ENCODE measurements around the gene LINC00305. TPM values are rescaled to one million over a fixed set of nuclear protein-coding genes. Genes with fewer than 3 reads are reported as not detected.

Gene LINC00305
- total RNA-seq, 1 experiment from 2014 or later: not detected

- no peak for DNase-seq (ENCODE audit: low read depth)
Measured at GRCh38 chr18:64115881-64116280, 33.0 kb downstream of the LINC00305 start.

DNA sequence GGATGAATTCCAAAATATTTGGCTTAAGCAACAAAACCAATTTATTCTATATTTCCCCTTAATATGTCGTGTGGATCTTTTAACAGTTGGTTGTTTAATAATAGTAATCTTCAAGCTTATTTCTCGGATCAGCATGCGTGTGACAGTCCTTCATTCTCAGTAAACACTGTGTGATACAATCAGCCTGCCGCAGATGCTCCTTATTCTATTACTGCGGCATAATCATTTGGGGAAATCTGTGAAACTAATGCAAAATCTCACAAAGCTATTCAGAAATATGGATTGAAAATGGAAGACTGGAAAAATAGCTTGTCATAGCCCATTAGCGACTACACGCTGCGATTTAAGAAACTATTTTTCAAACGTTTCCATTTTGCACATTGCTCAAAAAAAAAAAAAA is 36.9 kb downstream of the LINC00305 start:
- no peak for DNase-seq (ENCODE audit: low read depth)

GRCh38 chr18:64110692-64111480 is 38.0 kb downstream of the LINC00305 start:
- DNase-seq (ENCODE audit: low read depth): no peak

DNA sequence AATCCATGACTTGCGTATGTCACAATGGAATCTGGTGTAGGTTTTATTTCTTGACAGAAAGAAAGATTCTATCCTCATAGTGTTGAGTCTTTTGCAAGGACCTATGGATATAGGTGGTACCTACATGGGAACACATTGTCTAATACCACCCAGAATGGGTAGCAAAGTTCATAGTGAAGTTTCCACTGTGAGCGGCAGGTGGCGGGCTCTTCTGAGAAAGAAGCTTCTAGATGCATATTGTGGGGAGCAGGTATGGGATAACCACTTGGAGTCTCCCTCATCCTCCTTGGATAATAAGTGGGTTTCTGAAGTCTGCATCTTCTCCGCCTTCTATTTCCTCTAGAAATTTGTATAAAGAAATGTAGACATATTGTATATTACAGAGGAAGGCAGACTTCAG is 44.9 kb downstream of the LINC00305 start:
- DNase-seq (ENCODE audit: low read depth): no peak

- DNase-seq (ENCODE audit: low read depth): no peak
Measured at GRCh38 chr18:64100116-64100922, 48.6 kb downstream of the LINC00305 start.

DNA sequence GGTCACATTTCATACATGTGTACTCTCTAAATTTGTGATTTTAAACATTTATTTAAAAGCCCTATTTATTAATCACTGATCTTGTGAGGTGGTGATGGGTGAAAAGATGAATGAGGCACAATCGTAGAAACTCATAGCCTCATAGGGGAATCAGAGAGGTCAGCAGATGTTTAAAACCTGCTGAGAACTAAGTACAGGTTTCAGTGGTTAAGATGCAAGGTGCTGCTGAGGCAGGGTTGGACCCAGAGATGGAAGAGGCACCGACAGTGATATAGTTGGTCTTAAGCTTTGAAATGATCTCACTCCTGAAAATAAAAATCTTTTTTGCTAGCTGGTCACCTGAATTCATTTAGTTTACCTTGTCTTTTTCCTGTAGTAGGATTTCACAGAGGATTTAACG is 49.6 kb downstream of the LINC00305 start:
- DNase-seq (ENCODE audit: low read depth): no peak

DNA sequence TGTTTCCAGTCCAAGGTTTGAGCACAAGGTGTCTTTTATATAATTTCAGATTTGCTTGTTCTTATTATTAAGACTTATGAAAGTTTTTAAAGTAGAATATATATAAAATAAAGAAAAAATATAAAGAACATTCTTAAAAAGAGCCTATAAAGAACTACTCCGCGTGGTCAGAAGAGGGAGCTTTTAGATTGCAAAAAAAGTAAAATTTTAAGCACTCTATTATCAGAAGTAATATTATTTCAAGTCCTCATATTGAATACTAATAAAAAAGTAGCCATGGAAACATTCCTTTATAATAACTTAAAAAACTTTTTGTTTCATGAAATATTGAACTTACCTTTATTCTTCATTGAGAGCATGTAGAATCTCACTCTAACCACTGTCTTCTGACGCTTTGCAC is 51.4 kb downstream of the LINC00305 start:
- DNase-seq (ENCODE audit: low read depth): no peak

DNA sequence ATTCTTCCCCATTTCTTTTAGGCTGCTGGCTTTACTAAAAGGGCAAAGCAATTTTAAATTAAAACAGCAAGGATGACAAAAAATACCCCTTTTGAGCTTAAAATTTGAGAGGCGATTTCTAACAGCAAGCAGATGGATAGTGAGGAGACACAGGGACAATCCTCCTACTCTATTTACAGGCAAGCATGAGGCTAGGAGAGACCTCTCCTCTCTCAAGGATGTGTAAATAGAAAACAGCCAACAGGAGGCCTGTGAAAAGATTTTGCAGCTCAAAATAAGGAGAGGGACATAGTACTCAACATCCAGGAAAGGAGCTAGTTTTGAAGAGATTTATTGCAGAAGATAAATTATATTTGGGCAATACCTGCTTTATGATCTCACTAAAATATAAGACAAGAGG is 53.8 kb downstream of the LINC00305 start:
- DNase-seq (ENCODE audit: low read depth): no peak

DNA sequence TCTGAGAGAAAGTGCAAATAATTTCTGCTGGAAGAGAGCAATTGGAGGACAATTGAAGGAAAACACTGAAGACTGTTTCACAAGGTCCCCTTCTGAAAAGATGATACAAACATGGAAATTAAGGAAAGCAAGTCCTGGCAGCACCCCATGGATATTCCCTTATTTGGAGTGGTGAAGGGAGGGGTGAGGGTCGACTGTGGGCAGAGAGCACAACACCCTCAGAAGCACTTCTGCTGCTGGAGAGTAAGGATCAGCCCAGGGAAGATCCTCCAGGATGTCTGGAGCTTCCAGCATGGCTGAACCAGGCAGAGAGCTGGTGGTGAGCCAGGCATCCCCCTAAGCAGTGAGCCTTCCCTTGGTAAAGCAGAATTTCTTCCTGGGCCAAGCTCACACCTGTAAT is 54.7 kb downstream of the LINC00305 start:
- no peak for DNase-seq (ENCODE audit: low read depth)

- DNase-seq (ENCODE audit: low read depth): no peak
Measured at GRCh38 chr18:64091526-64091925, 57.4 kb downstream of the LINC00305 start.

- DNase-seq (ENCODE audit: low read depth): no peak
Measured at GRCh38 chr18:64090876-64091275, 58.0 kb downstream of the LINC00305 start.

GRCh38 chr18:64083916-64084315 is 65.0 kb downstream of the LINC00305 start:
- DNase-seq (ENCODE audit: low read depth): no peak

DNA sequence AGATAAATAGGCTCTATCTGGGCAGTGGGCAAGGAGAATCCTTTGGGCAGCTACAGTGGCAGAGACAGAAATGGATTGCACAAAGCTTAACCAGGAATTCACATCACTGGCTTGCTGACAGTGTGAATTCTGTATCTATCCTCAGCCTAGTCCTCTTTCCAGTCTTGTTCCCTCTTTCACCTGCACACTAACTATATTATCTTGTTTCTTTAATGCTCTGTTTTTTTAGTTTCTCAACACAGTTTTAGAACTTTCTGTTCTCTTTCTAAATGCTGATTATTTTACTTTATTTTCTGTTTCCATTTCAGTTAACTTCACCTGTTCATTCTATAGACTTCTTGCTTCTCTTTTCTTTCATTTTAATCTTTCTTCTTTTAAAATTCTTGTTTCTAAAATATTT is 66.4 kb downstream of the LINC00305 start:
- no peak for DNase-seq (ENCODE audit: low read depth)

DNA sequence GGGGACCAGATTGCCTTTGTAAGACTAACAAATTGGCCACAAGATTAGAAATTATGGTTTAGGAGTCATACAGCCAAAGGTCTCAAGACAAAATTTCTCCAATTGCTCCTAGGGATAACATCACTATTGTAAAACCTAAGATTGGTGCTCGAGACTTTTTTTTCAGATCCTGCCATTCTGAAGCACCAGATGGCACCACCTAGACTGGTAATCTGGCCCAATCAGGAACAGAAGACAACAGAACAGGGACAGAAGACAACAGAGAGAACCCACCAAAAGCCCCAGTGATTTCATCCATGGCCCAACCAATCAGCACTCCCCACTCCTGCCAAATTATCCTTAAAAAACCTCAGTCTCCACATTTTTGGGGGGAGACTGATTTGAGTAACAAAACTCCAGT is 66.8 kb downstream of the LINC00305 start:
- no peak for DNase-seq (ENCODE audit: low read depth)

GRCh38 chr18:64073971-64074370 is 74.9 kb downstream of the LINC00305 start:
- no peak for DNase-seq (ENCODE audit: low read depth)

DNA sequence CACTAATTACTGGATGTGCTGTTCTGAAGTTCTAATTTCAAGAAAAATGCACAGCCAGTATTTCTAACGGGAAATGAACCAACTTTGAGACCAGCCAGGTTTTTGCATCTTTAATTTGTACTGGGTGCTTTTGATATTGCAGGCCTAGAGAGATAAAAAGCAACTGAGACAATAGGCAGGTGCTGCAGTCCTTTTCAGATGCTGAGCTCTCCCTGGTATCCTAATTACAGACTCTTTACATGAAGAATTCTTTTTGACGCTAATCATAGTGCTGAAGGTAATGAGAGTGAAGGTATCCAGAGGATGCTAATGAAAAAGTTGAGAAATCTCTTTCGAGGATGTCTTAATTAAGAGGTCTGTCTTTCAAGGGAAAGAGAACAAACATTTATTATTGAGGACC is 93.9 kb downstream of the LINC00305 start:
- DNase-seq (ENCODE audit: low read depth): no peak

GRCh38 chr18:64053246-64053645 is 95.6 kb downstream of the LINC00305 start:
- DNase-seq (ENCODE audit: low read depth): no peak

- DNase-seq (ENCODE audit: low read depth): no peak
Measured at GRCh38 chr18:64052772-64053171, 96.1 kb downstream of the LINC00305 start.

DNA sequence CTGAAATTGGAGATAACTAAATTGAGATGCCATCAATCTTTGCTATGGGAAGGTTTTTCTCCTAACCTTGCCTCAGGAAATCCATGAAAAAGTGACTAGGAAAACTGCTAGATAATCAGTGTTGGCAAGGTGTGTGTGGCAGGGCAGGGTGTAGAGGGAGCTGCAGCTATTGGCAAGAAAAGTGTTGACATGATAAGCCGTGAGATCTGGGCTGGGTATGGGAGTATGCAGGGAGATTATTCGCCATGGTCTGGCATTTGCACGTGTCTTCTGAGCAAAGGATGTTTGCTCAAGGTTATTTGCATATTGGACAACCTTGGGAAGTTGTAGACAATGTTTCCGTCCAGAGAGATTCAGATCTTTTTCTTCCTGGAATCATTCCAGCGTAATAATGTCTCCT is 104.3 kb downstream of the LINC00305 start:
- DNase-seq (ENCODE audit: low read depth): no peak

GRCh38 chr18:64042728-64043358 is 106.0 kb downstream of the LINC00305 start:
- DNase-seq (ENCODE audit: low read depth): no peak

DNA sequence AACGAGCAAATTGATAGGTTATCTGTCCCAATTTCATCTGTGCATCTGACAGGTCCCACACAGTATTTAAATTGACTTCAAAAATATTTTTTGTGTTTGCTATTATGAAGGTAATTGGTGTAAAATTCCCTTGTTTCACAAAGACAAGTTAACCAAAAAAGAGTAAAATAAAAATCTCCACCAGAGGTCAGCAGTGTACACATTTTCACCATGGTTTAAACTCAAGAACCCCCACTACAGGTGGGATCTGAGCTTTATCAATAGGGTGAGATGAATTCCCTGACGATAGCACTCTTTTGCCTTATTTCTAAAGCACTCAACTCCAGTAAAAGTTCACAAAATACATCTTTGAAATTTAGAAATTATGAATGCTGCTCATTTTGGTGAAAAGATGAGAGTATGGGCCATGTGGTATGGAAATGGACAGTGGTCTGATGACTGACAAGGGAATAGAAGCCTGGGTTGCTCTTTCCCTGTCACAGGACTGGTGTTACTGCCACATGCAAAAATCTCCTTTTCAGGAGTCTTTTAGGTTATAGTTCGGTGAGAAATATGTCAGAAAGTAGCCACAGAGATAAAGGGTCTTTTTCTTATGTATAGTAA is 111.0 kb downstream of the LINC00305 start:
- no peak for DNase-seq (ENCODE audit: low read depth)

- DNase-seq (ENCODE audit: low read depth): no peak
Measured at GRCh38 chr18:64032312-64032711, 116.6 kb downstream of the LINC00305 start.

All from Daoy (cell line).